KOPT-K1 (cell line): ENCODE measurements around the gene TMPRSS11D.

ENCODE experiments used
- H3K27ac ChIP-seq: fragments of 200-600 bp; sonication (generic); 2 replicates; pipeline ENCODE4 v1.5.1; 2016; ENCODE audit warnings: antibody characterized with exemption, mild to moderate bottlenecking, low read depth, low read length; ENCODE audit not compliant: poor library complexity, severe bottlenecking
- H3K36me3 ChIP-seq: fragments of 200-600 bp; sonication (generic); 2 replicates; pipeline ENCODE4 v1.5.1; 2017; ENCODE audit warnings: antibody characterized with exemption, mild to moderate bottlenecking, low read length, moderate library complexity; ENCODE audit not compliant: insufficient read depth
- H3K9me3 ChIP-seq: fragments of 200-600 bp; sonication (generic); 2 replicates; pipeline ENCODE4 v1.5.1; 2017; ENCODE audit warnings: antibody characterized with exemption, low read length, mild to moderate bottlenecking; ENCODE audit not compliant: insufficient read depth, poor library complexity, severe bottlenecking

Gene TMPRSS11D

DNA sequence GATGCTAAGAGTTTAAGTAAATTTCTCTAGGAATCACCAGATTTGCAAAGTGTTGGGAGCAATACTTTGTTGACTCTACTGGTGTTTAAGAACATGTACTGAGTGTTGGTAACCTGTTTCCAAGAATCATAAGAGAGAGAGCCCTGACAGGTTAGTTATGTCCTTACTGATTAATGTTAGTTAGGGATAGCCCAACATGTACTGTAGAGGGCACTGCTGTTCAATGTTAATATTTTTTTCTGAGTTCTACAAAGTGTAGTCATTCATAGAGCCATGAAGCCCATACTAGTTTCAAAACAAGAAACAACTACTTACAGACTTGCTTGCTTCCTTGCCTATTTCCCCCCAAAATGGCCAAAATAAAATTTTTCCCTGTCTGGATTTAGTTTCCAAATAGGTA lies 11.9 kb downstream of the TMPRSS11D start:
- no peaks in the 10 kb centered on the region for H3K9me3 ChIP-seq
- no peak overlapping the region for H3K27ac ChIP-seq
- no peaks in the 10 kb centered on the region for H3K36me3 ChIP-seq

DNA sequence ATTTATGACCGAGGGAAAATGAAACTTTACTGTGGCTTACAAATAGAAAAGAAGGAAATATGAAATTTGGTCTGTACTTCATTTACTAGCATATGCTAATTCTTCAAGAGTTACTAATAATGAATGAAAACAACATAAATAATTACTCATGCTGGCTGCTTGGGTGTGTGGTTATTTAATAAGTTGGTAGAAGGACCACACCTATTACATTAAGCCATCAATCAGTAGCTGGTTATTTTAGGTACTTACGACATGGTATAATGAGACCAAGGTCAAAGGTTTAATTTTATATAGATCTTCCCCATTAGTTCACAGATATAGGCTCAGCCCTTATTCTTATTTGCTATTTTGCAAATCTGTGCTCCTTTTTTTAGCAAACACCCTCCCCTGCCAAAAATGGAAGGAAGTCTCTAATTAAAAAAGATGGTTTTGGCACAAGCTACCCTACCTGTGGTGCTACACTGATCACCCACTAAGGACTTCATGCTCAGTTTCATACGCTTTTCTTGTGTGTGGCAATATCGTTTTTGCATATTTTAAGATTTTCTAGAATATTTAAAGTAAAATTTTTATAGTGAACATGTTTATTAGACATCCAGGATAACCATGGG lies 14.1 kb downstream of the TMPRSS11D start:
- Histone ChIP-seq H3K36me3 (no peaks in the 10 kb centered on the region), H3K27ac (no peak overlapping the region), H3K9me3 (no peaks in the 10 kb centered on the region)

GRCh38 chr4:67861513-67861912 lies 22.3 kb downstream of the TMPRSS11D start:
- Histone ChIP-seq H3K27ac (no peak overlapping the region), H3K36me3 (no peaks in the 10 kb centered on the region), H3K9me3 (no peaks in the 10 kb centered on the region)

DNA sequence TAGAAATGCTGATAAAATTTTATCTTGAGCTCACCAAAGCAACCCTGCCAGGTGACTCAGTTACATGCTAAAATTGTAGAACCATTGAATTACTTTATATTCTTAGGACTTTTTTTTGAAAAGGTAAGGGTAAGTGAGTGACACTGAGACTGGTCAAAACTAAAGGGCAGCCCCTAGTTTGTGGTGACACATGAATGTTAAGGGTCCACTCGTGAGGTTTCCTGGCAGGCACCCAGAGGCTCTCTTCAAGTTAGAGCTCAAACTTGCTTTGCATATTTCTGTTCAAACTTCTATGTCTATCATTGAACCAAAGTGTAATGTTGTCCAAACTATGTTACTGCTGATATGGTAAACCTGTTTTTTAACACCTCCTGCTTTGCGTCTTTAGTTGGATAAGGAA lies 30.5 kb downstream of the TMPRSS11D start:
- Histone ChIP-seq H3K36me3 (no peaks in the 10 kb centered on the region), H3K27ac (no peak overlapping the region), H3K9me3 (no peaks in the 10 kb centered on the region)

DNA sequence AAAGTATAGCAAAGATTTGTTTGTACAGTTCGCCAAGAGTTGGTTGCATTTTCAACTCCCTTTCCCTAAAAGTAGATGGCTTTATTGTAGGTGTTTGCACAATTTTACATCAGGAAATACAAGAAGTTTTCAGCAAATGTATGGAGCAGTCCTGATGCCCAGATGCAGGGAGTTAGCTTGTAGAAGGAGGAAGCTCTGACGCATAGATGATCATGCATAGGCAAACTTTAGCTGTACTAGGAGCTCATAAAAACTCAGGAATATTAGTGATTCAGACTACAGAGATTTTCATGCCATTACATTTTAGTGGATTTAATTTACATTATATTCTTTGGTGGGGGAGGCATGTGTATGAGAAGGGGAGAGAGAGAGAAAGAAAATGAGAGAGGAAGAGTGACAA lies 62.9 kb downstream of the TMPRSS11D start:
- Histone ChIP-seq H3K36me3 (no peaks in the 10 kb centered on the region), H3K9me3 (no peaks in the 10 kb centered on the region), H3K27ac (no peak overlapping the region)

DNA sequence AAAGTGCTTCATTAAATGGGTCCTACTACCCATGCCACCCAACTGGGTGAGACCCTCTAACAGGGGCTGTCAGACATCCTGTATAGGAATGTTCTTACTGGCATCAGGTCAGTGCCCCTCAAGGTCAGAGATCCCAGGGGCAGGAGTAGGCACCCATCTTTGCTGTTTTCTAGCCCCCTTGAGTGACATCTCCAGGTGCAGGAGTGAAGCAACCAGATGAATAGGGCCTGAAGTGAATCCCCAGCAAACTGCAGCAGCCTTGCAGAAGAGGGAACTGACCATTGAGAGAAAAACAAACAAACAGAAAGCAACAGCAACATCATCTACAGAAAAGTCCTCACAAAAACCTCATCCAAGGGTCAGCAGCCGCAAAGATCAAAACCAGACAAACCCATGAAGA lies 73.8 kb downstream of the TMPRSS11D start:
- Histone ChIP-seq H3K9me3 (no peaks in the 10 kb centered on the region), H3K27ac (no peak overlapping the region), H3K36me3 (no peaks in the 10 kb centered on the region)

GRCh38 chr4:67809502-67809901 lies 74.3 kb downstream of the TMPRSS11D start:
- Histone ChIP-seq H3K9me3 (no peaks in the 10 kb centered on the region), H3K27ac (no peak overlapping the region), H3K36me3 (no peaks in the 10 kb centered on the region)

DNA sequence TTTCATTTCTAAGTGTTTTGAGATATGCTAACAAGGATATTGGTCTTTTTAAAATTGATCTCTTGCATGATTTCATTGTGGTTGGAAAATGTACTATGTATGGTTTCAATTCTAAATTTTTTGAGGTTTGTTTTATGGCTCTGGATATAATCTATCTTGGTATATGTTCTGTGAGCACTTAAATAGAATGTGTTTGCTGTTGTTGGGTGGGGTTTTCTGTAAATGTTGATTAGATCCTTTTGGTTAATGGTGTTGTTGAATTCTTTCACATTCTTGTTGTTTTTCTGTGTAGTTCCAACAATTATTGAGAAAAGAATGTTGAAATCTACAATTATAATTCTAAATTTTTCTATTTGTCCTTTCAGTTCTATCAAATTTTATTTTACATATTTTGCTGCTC lies 87.0 kb downstream of the TMPRSS11D start:
- Histone ChIP-seq H3K9me3 (no peaks in the 10 kb centered on the region), H3K36me3 (no peaks in the 10 kb centered on the region), H3K27ac (no peak overlapping the region)

DNA sequence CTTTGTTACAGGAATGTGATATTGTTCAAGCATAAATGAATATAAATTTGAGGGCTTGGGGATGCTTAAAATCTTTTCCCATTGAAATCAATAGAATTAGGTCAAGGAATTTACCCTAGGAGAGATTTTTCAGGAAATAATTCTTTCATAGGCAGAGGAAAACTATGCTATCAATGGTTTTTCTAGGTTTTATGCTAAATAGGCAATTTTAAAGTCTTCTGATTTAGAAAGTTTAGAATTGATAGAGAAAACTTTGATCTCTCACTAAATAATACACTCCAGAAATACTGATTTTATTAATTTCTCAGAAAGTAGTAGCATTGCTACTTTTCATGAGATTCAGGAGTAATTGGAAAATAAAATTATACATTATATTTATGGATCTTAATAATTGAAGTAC lies 93.1 kb downstream of the TMPRSS11D start:
- Histone ChIP-seq H3K27ac (no peak overlapping the region), H3K36me3 (no peaks in the 10 kb centered on the region), H3K9me3 (no peaks in the 10 kb centered on the region)

DNA sequence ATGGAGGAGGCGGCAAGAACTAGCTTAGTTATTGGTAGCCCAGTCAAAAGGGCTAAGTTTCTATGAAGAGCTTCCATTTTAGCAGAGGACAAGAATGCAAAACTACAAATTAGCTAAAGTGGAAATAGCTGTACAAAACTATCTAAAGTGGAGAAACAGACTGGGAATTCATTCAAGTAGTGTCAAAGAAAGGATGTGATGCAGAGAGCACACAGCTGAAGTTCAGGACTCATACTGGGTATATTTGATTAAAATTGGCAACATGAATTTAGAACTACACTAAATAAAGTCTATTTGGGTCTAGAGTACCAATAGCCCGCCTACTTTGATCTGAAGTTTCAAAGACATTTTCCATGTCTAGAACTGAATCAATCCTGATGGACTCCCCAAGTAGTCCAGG lies 96.5 kb downstream of the TMPRSS11D start:
- Histone ChIP-seq H3K27ac (no peak overlapping the region), H3K36me3 (no peaks in the 10 kb centered on the region), H3K9me3 (no peaks in the 10 kb centered on the region)

GRCh38 chr4:67785528-67785927 lies 98.3 kb downstream of the TMPRSS11D start:
- no peaks in the 10 kb centered on the region for H3K9me3 ChIP-seq
- no peaks in the 10 kb centered on the region for H3K36me3 ChIP-seq
- no peak overlapping the region for H3K27ac ChIP-seq

DNA sequence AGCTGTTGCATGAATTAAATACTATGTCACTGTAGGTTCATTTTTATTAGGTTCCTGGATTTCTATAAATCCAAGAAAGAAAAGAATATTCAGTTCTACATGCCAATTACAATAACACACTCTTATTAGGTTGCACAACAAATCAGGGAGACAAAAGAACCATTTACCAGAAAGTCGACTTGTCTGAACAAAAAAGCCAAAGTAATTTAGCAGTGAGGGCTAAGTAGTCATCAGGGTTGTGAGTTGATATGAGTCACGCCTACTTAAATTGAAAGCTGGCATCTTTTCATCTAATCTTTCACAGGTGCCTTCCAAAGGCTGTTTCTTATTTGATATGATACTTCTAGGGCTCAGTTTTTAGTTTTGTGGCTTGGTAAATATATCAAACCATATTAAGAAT lies 104.2 kb downstream of the TMPRSS11D start:
- no peak overlapping the region for H3K27ac ChIP-seq
- H3K36me3 ChIP-seq: no peaks in the 10 kb centered on the region
- H3K9me3 ChIP-seq: no peaks in the 10 kb centered on the region

GRCh38 chr4:67776746-67777145 lies 107.1 kb downstream of the TMPRSS11D start:
- H3K9me3 ChIP-seq: no peaks in the 10 kb centered on the region
- no peak overlapping the region for H3K27ac ChIP-seq
- no peaks in the 10 kb centered on the region for H3K36me3 ChIP-seq
